Stimulated activated naive CD8-positive, alpha-beta T cell treated with anti-CD3 and anti-CD28 coated beads, Interleukin-15, Interleukin-2, amounts not matched to agents 100 U/mL and 50 U/mL, for 24 hours (primary cell): ENCODE measurements around the gene IL13RA2.

Experiments used
- ATAC-seq: fragments of 150-1000 bp; cut with Tn5 transposase; one replicate; pipeline ENCODE4 v1.10.0; 2021
- DNase-seq: peaks from one replicate; pipeline ENCODE4 v3.0.0; 2021

The IL13RA2 gene

GRCh38 chrX:115017455-115017854 is at the start of gene IL13RA2:
TSS of gene IL13RA2 (minus strand) at chrX:115017616. CDS start at chrX:115017269, 347 bp downstream.
- DNase-seq (no peak), ATAC-seq (no peak)

- ATAC-seq (no peak), DNase-seq (no peak)
Observed at GRCh38 chrX:115065304-115065703, 47.9 kb upstream of the IL13RA2 start.

GRCh38 chrX:115060013-115060412 is 42.6 kb upstream of the IL13RA2 start:
- ATAC-seq (no peak), DNase-seq (no peak)

DNA sequence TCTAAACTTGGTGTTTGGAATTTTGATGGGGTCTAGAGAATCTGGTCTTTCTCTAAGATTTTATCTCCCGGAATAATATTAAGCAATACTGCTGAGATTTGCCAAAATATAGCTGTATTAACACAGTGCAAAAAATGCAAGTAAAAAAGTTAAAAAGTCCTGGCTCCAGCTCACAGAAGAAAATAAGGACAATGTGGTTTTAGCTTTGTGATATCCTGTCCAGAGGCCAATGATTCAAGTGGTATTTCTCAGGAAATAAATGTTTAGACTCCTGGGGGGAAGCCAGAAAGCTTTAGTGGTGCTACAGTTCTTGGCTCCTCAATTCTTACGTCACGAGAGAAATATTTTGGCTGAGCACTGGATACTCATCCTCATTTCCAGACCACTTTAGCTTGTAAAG is 40.9 kb upstream of the IL13RA2 start:
- DNase-seq (no peak), ATAC-seq (no peak)

DNA sequence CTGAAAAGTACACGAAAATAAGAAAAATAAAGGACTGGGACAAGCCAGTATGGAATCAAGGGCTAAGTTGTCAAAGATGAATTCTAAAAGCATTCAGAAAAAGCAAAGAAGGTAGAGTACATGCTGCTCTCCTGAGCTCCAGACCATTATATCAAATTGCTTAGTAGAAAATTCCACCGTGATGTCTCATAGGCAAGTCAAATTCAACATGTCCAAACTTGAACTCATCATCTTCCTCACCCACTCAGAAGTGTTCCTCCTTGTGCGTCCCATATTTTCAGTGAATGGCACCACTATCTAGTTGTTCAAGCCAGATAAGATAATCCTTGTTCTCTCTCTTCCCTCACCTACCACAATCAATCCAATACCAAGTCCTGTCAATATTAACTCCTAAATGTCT is 37.5 kb upstream of the IL13RA2 start:
- ATAC-seq (no peak), DNase-seq (no peak)

DNA sequence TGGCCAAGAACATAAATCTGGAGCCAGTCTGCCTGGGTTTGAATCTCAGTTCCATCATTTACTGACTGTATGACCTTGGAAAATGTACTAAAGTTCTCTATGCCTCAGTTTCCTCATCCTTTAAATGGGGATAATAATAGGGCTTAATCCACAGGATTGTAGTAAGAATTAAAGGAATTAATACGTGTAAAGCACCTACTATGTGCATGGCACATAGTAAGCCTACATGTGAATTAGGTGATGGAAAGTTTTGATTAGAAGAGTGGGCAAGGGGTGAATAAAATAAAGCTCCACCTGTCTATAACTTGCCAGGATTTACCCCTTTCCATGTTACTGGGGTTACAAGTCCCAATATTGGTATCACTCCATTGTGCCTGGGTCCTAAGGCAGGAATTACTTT is 35.8 kb upstream of the IL13RA2 start:
- DNase-seq (no peak), ATAC-seq (no peak)

DNA sequence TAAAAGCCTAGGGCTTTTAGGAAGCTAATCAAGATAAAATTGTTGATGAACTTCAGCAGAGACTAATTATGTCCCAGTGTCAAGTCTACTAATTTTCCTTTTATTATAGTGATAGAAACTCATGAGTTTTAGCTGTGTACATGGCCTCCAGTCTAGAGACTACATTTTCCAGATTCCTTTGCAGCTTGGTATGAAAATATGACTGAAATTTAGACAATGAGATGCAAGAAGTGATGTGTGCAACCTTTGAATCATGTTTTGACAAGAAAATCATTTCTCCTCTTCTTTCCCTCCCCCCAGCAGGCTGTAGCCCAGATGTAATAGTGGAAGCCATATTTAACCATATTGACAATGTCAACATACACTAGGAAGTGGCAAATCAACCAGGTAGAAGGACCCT is 30.3 kb upstream of the IL13RA2 start:
- ATAC-seq (no peak), DNase-seq (no peak)

DNA sequence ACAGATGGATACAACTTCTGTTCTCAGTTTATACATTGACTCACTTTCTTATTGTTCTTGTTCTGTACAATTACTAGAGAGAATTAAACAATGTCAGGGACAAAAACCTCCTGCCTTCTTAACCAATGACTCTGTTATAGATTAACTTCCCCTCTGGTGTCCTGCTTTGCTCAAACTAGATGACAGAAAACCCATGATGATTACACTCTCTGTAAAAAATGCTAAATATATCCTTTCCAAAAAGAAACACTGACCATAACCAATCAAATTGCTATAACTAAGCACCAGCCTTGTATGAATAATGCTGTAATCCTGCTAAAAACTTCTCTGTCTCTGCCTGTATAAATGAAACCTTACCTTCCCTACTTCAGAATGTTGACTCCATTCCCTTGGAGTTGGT is 29.8 kb upstream of the IL13RA2 start:
- DNase-seq (no peak), ATAC-seq (no peak)

DNA sequence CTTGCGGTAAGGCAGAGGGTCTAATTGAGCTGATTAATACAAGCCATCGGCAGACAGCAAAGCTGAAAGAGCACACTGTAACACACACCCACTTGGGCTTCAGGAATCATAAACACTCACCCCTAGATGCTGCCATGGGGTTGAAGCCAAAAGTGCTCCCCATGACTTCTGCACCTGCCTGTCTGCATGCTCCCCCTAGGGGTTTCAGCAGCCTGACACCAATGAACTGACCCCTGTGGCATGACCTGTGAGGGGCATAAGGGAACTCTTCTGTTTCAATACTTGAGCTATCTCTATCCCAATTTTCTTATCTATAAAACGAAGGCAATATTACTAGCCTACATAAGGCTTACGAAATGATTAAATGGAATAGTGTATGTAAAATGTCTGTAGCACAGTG is 23.0 kb upstream of the IL13RA2 start:
- no peak for ATAC-seq
- no peak for DNase-seq

DNA sequence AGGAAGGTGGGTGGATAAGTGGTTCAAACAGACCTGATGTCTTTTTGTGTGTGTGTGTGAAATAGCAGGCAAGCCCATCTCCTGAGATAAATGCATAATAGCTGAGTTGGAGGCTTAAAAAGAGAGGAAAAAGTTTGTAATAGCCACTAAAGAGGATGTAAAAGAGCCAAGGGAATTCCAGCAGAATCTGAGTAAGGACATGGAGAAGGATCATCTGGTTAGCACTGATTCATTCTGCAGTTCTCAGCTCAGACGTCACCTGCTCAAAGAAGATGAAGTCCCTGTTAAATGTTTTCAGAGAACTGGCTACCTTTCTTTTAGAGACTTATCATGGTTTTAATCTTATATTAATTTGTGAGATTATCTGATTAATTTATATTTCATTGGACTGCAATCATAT is 21.0 kb upstream of the IL13RA2 start:
- no peak for DNase-seq
- ATAC-seq = no peak

DNA sequence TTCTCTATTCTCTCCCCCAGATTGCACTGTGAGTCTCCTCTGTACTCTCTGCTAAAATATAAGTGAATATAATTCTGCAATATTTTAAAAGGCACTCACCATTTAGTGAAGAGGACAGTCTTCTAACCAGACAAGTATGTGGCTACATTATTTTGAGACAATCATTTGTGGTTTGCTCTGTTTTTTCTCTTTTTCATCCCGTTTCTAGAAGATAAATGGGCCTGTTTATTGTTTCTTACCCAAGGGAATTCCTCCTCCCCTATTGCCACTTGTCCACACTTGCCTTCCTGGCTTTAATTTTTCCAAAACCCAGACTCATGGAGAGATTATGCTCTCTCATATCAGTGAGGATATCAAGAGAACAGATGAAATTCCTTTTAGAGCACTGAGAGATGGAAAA is 18.6 kb upstream of the IL13RA2 start:
- DNase-seq (no peak), ATAC-seq (no peak)

GRCh38 chrX:115031989-115032388 is 14.6 kb upstream of the IL13RA2 start:
- DNase-seq (no peak), ATAC-seq (no peak)

- ATAC-seq = no peak
- DNase-seq = no peak
Observed at GRCh38 chrX:115030625-115031024, 13.2 kb upstream of the IL13RA2 start.

DNA sequence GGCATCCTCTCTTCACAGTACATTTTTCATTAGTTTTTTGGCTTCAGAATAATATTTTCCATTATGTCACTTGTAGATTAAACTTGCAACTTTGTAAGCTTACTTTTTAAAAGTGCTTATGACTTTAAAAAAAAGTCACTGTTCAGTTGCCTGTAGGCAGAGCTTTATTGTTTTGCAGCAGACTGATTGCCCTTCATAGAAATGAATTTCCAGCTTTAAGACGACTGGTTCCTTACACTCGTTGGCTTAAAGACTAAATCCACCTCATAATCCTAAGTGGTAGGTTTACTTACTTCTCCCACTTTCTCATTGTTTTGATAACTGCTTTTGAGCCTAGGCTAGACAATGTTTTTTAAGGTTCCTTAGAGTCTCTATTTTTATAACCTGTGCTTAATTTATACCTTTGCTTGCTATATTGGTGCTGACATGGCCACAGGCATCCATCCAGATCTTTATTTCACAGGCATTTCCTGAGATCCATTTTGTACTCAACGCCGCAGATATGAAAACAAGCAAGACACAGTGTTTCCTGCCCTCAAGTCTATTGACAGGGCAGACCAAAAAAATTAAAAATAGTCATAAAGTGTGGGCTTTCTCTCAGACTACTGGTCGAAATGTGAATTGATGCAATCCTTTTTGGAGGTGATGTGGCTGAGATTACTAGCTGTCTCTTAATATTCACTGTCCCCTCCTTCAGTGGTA is 12.6 kb upstream of the IL13RA2 start:
- DNase-seq (no peak), ATAC-seq (no peak)

DNA sequence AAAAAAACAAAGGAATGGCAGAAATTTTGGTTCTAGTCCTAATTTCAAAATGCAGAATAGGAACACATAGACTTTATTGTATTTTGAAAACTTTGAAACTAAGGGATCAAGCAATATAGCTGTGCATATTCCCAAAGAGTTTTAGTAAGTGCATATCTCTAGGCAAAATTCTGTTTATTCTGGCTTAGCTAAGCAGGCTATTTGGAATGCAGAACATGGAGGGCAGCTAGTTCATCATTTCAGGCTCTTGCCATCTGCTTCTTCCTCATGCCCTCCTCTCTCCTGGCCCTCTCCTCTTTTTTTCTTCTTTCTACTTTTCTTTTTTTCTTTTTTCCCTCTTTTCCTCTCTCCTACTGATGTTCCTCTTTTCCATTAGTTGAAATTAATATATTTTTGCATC is 12.0 kb upstream of the IL13RA2 start:
- DNase-seq (no peak), ATAC-seq (no peak)

GRCh38 chrX:115023811-115024210 is 6.4 kb upstream of the IL13RA2 start:
- ATAC-seq = no peak
- no peak for DNase-seq

- ATAC-seq (no peak), DNase-seq (no peak)
Observed at GRCh38 chrX:115023139-115023538, 5.7 kb upstream of the IL13RA2 start.

GRCh38 chrX:115021121-115021520 is 3.7 kb upstream of the IL13RA2 start:
- DNase-seq = no peak
- no peak for ATAC-seq

DNA sequence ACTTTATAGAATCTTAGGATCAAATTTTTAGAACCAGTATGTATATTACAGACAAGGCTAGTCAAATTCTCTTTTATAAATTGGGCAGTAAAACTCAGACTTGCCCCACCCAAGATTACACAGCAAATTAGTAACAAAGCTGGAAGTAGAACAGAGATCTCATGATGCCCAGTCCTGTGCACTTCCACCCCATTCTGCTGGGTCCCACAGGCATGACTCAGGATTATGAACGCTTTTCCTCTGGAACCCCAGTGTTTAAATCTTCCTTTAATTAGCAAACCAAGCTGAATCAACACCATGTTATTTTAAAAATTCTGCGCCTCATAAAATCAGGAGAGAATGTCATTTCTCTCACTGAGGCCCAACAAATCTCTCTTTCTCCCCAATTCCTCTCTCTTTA is 1.5 kb upstream of the IL13RA2 start:
- ATAC-seq = no peak
- DNase-seq = no peak

- DNase-seq (no peak), ATAC-seq (no peak)
Observed at GRCh38 chrX:115018040-115018647, 728 bp upstream of the IL13RA2 start.

- ATAC-seq (no peak), DNase-seq (no peak)
Observed at GRCh38 chrX:115013705-115014104, 3.7 kb downstream of the IL13RA2 start.

DNA sequence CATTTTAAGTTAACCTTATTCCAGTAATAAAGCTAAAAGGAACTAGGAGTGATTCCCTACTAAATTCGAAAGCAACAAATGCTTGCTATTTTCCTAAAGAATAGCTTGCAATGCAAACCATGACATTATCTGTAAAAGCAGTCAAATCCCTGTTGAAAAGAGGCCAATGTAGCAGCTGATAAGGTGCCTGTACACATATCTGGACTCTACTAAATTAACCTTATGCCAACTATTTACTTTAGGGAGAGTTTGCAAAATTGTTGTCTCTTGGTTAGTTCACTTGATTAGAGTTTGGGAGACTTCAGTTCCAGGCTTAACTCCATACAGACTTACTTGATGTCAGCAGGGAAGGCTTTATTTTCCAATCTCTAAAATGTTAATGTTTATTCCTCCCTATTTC is 6.0 kb downstream of the IL13RA2 start:
- no peak for ATAC-seq
- DNase-seq = no peak

DNA sequence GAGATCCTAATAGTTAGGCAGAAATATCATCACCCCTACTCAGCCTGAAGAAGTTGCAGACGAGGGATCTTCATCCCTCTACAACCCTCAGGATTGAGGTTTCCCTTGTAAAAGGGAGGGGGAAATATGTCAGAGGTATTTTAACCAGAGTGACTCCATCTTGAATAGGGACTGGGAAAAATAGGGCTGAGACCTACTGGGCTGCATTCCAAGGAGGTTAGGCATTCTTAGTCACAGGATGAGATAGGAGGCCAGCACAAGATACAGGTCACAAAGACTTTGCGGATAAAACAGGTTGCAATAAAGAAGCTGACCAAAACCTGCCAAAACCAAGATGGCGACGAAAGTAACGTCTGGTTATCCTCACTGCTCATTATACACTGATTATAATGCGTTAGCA is 17.5 kb downstream of the IL13RA2 start:
- DNase-seq = no peak
- no peak for ATAC-seq

GRCh38 chrX:114997779-114998178 is 19.6 kb downstream of the IL13RA2 start:
- ATAC-seq = no peak

More at GRCh38 chrX:114997779-114998178, 19.6 kb downstream of the IL13RA2 start:
- no peak for DNase-seq
